Neuronal stem cell (in vitro differentiated cells): ENCODE measurements around the gene STAG1.
"Not testable (repeated sequence)": the region's sequence is repeated elsewhere in the genome, so short reads cannot be mapped to it uniquely, and the experiment has no call there.

Experiments used
- DNase-seq: peaks from one replicate; pipeline ENCODE4 v3.0.0-alpha.2; 2013; ENCODE audit warnings: low spot score
- H2AFZ ChIP-seq: one replicate; pipeline ENCODE4 v1.6.1; 2013; ENCODE audit warnings: mild to moderate bottlenecking, low read length, inconsistent platforms
- H2AK5ac ChIP-seq: 2 replicates; pipeline ENCODE4 v1.6.1; 2013; ENCODE audit warnings: low read depth, mild to moderate bottlenecking, inconsistent platforms, low read length, moderate library complexity, mixed read lengths
- H2BK120ac ChIP-seq: 2 replicates; pipeline ENCODE4 v1.6.1; 2013; ENCODE audit warnings: low read depth, mild to moderate bottlenecking, inconsistent platforms, low read length, moderate library complexity, mixed read lengths
- H2BK12ac ChIP-seq: one replicate; pipeline ENCODE4 v1.6.1; 2013; ENCODE audit warnings: low read length, inconsistent platforms
- H2BK15ac ChIP-seq: 2 replicates; pipeline ENCODE4 v1.6.1; 2013; ENCODE audit warnings: mild to moderate bottlenecking, low read length, inconsistent platforms, mixed read lengths
- H2BK5ac ChIP-seq: one replicate; pipeline ENCODE4 v1.6.1; 2013; ENCODE audit warnings: inconsistent platforms, mild to moderate bottlenecking, low read length, moderate library complexity
- H3K14ac ChIP-seq: one replicate; pipeline ENCODE4 v1.6.1; 2013; ENCODE audit warnings: low read length, inconsistent platforms
- H3K18ac ChIP-seq: 2 replicates; pipeline ENCODE4 v1.6.1; 2013; ENCODE audit warnings: low read length, inconsistent platforms
- H3K23ac ChIP-seq: 2 replicates; pipeline ENCODE4 v1.6.1; 2013; ENCODE audit warnings: low read depth, mild to moderate bottlenecking, mixed read lengths, low read length, inconsistent platforms; ENCODE audit not compliant: poor library complexity
- H3K27ac ChIP-seq: replicated peaks from 3 replicates; pipeline ENCODE4 v1.5.1; 2013; ENCODE audit warnings: low read length, inconsistent platforms
- H3K27me3 ChIP-seq, 3 experiments: 2 replicates each; pipeline ENCODE4 v1.6.1; 2013; ENCODE audit warnings: low read length in 3 of 3, mild to moderate bottlenecking in 2 of 3, inconsistent platforms in 1 of 3, low read depth in 1 of 3, mixed read lengths in 1 of 3, moderate library complexity in 1 of 3; ENCODE audit not compliant: control insufficient read depth in 3 of 3, insufficient read depth in 3 of 3
- H3K36me3 ChIP-seq, 2 donors: replicated peaks in 1 of 2; 2 replicates each; pipeline ENCODE4 v1.6.1; 2013; ENCODE audit warnings: low read length in 2 of 2; ENCODE audit not compliant: control insufficient read depth in 2 of 2, insufficient read depth in 2 of 2
- H3K4ac ChIP-seq: 2 replicates; pipeline ENCODE4 v1.6.1; 2013; ENCODE audit warnings: inconsistent platforms, mild to moderate bottlenecking, low read length, moderate library complexity
- H3K4me1 ChIP-seq, 2 donors: 1 replicate in 1 of 2; 2 replicates in 1 of 2; pipeline ENCODE4 v1.6.1; 2013; ENCODE audit warnings: low read length in 2 of 2, low read depth in 1 of 2; ENCODE audit not compliant: control insufficient read depth in 2 of 2, insufficient read depth in 1 of 2
- H3K4me2 ChIP-seq: one replicate; pipeline ENCODE4 v1.6.1; 2013; ENCODE audit warnings: mild to moderate bottlenecking, low read length, inconsistent platforms; ENCODE audit not compliant: insufficient read depth, poor library complexity, severe bottlenecking
- H3K4me3 ChIP-seq, 2 donors: 2 replicates each; pipeline ENCODE4 v1.5.1; 2013; ENCODE audit warnings: low read length in 2 of 2, mild to moderate bottlenecking in 2 of 2, inconsistent platforms in 1 of 2, moderate library complexity in 1 of 2
- H3K79me1 ChIP-seq: one replicate; pipeline ENCODE4 v1.6.1; 2013; ENCODE audit warnings: low read depth, mild to moderate bottlenecking, inconsistent platforms, low read length, moderate library complexity
- H3K9ac ChIP-seq: one replicate; pipeline ENCODE4 v1.6.1; 2013; ENCODE audit warnings: mild to moderate bottlenecking, low read depth, low read length, inconsistent platforms; ENCODE audit not compliant: poor library complexity
- H3K9me3 ChIP-seq, 2 donors: replicated peaks in 1 of 2; 2 replicates each; pipeline versions ENCODE3 to v1.6.1; 2013; ENCODE audit warnings: low read length in 2 of 2, mild to moderate bottlenecking in 2 of 2, inconsistent platforms in 1 of 2, low read depth in 1 of 2, mixed read lengths in 1 of 2, moderate library complexity in 1 of 2; ENCODE audit not compliant: control insufficient read depth in 2 of 2, insufficient read depth in 1 of 2
- H4K8ac ChIP-seq: one replicate; pipeline ENCODE4 v1.6.1; 2013; ENCODE audit warnings: low read depth, mild to moderate bottlenecking, inconsistent platforms, low read length, moderate library complexity
- H4K91ac ChIP-seq: one replicate; pipeline ENCODE4 v1.6.1; 2013; ENCODE audit warnings: low read length, low read depth, mild to moderate bottlenecking, inconsistent platforms; ENCODE audit not compliant: poor library complexity
- WGBS, 2 donors: extraction: QIAGEN DNeasy Blood & Tissue Kit; methylation state at CpG; one replicate each; pipeline ENCODE4 v1.1.7; 2013; ENCODE audit warnings: missing lambda C conversion rate in 2 of 2, mixed read lengths in 1 of 2; ENCODE audit not compliant: insufficient read length in 2 of 2, insufficient replicate concordance in 1 of 2; ENCODE audit errors: extremely low coverage in 2 of 2; 5-methylcytosine and 5-hydroxymethylcytosine counted together

The STAG1 gene

GRCh38 chr3:136343873-136344555 lies 408.2 kb downstream of the STAG1 start:
- H3K27ac ChIP-seq = peak overlapping the region; percentile 28
- H3K9ac ChIP-seq = no peak overlapping the region
- H3K14ac ChIP-seq = no peak overlapping the region
- H2BK120ac ChIP-seq = no peak overlapping the region
- H3K18ac ChIP-seq = no peak overlapping the region
- H4K91ac ChIP-seq = no peak overlapping the region
- H3K4ac ChIP-seq = no peak overlapping the region
- H3K4me1 ChIP-seq = peaks cover 2 to 7% of the 10 kb centered on the region in 2 donors
- WGBS, 2 donors = no CpG with 5 or more reads among the region's 5 CpGs
- H2AK5ac ChIP-seq = no peak overlapping the region
- no peak overlapping the region for H2AFZ ChIP-seq
- H3K23ac ChIP-seq = no peak overlapping the region
- no peaks in the 10 kb centered on the region for H3K9me3 ChIP-seq
- no peaks in the 10 kb centered on the region for H3K79me1 ChIP-seq
- no peak overlapping the region for H2BK15ac ChIP-seq
- peak overlapping the region; percentile 33 for H3K4me2 ChIP-seq
- no peaks in the 10 kb centered on the region for H3K27me3 ChIP-seq
- DNase-seq = peak; percentile 18
- no peak overlapping the region for H3K4me3 ChIP-seq
- H4K8ac ChIP-seq = no peak overlapping the region
- H2BK12ac ChIP-seq = no peak overlapping the region
- H3K36me3 ChIP-seq = peaks cover 0 to 58% of the 10 kb centered on the region in 2 donors
- no peak overlapping the region for H2BK5ac ChIP-seq

GRCh38 chr3:136343446-136343845 lies 408.7 kb downstream of the STAG1 start:
- Histone ChIP-seq H2BK5ac (no peak overlapping the region), H3K27ac (no peak overlapping the region), H4K91ac (no peak overlapping the region), H3K23ac (no peak overlapping the region), H2BK120ac (no peak overlapping the region), H3K9ac (no peak overlapping the region), H3K4me2 (no peak overlapping the region), H4K8ac (no peak overlapping the region), H3K36me3 (peaks cover 0 to 58% of the 10 kb centered on the region in 2 donors), H2AK5ac (no peak overlapping the region), H3K4me1 (peaks cover 2 to 7% of the 10 kb centered on the region in 2 donors), H3K4ac (no peak overlapping the region), H3K4me3 (no peak overlapping the region), H2BK15ac (no peak overlapping the region), H3K14ac (no peak overlapping the region), H3K27me3 (no peaks in the 10 kb centered on the region), H3K18ac (no peak overlapping the region), H2BK12ac (no peak overlapping the region), H2AFZ (no peak overlapping the region), H3K9me3 (no peaks in the 10 kb centered on the region), H3K79me1 (no peaks in the 10 kb centered on the region)
- DNase-seq = no peak
- no CpG with 5 or more reads among the region's 2 CpGs for whole genome bisulfite sequencing, 2 donors

DNA sequence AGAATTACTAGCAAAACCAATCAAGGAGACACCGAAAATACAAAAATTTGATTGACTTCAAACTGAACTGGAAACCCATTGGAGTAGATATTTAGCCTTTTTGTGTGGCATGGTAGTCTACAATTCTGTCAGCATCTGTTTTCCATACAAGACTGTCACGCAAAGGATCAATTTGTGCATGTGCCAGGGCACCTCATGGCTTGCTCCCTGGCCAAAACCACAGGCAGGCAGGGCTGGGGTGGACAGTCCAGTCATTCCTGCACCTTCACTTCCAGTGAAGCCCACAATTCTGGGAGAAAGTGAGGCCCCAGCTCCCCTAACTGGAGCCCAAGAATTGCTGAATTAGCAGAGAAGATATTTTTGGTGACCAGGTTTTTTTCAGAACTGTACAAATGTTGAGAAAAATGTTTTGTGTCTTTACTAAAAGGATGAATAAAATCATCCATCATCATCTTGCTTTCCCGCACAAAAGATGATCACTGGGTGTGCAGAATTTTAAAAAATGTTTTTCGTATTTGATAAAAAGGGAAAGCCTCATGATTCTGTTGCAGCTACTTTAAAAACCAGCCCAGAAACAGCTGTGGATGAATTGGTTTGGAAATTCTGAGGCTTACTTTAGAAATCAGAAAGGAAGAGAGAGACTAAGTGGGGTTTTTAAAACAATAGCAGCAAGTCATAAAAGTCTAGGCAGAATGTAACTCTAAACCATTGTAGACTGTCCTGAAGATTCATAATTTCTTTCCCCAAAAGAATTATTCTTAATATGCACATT lies 415.7 kb downstream of the STAG1 start:
- no peak overlapping the region for H3K14ac ChIP-seq
- H3K4me1 ChIP-seq = no peaks in the 10 kb centered on the region
- no peak overlapping the region for H2BK12ac ChIP-seq
- no peaks in the 10 kb centered on the region for H3K9me3 ChIP-seq
- H3K36me3 ChIP-seq = peaks cover 9 to 91% of the 10 kb centered on the region in 2 donors
- no peak overlapping the region for H3K23ac ChIP-seq
- H3K4me3 ChIP-seq = no peak overlapping the region
- H3K27me3 ChIP-seq = no peaks in the 10 kb centered on the region
- H4K8ac ChIP-seq = no peak overlapping the region
- H3K4me2 ChIP-seq = no peak overlapping the region
- WGBS, 2 donors = no CpG with 5 or more reads among the region's 4 CpGs
- H4K91ac ChIP-seq = no peak overlapping the region
- no peak overlapping the region for H3K9ac ChIP-seq
- no peak overlapping the region for H2BK5ac ChIP-seq
- H2BK15ac ChIP-seq = no peak overlapping the region
- no peak overlapping the region for H2BK120ac ChIP-seq
- no peak for DNase-seq
- H3K18ac ChIP-seq = peak overlapping the region; percentile 19
- no peak overlapping the region for H2AK5ac ChIP-seq
- H3K79me1 ChIP-seq = no peaks in the 10 kb centered on the region
- no peak overlapping the region for H3K27ac ChIP-seq
- H3K4ac ChIP-seq = no peak overlapping the region
- no peak overlapping the region for H2AFZ ChIP-seq

- H3K9ac ChIP-seq, H3K9me3 ChIP-seq, H2AFZ ChIP-seq, H3K14ac ChIP-seq, H4K8ac ChIP-seq, H4K91ac ChIP-seq, H3K23ac ChIP-seq, H2AK5ac ChIP-seq, H2BK12ac ChIP-seq, H3K79me1 ChIP-seq, H3K27me3 ChIP-seq, H3K4me2 ChIP-seq, H2BK5ac ChIP-seq, H3K18ac ChIP-seq, H3K4me3 ChIP-seq, H2BK15ac ChIP-seq, H3K4me1 ChIP-seq, H3K4ac ChIP-seq, DNase-seq, H3K27ac ChIP-seq, H2BK120ac ChIP-seq: not testable (repeated sequence)
- peaks cover 10 to 89% of the 10 kb centered on the region in 2 donors for H3K36me3 ChIP-seq
- WGBS, 2 donors = no CpG with 5 or more reads among the region's 6 CpGs
These were observed 417.5 kb downstream of the STAG1 start for GRCh38 chr3:136334726-136335125.
